T-helper 1 cell treated with Interleukin-12 subunit alpha and Interleukin-12 subunit beta and Interleukin-4 antibody, amounts not matched to agents 30 ng/mL and 1 ng/mL, for 36 hours (primary cell): ENCODE data around the gene HOXB2. TPM values are rescaled to one million over a fixed set of nuclear protein-coding genes. Genes with fewer than 3 reads are reported as not detected.

ENCODE experiments used
- intact Hi-C: fragments of 100-400 bp; cut with micrococcal nuclease; formaldehyde crosslinking; loops from one replicate; pipeline ENCODE4 v1.15.1; 2024
- total RNA-seq: library from RNA; stranded (reverse); gene quantifications from 2 replicates; pipeline ENCODE4 v1.2.3, GENCODE V29; 2022

Gene HOXB2
- total RNA-seq, 1 donor from 2014 or later: 37.5 TPM

DNA sequence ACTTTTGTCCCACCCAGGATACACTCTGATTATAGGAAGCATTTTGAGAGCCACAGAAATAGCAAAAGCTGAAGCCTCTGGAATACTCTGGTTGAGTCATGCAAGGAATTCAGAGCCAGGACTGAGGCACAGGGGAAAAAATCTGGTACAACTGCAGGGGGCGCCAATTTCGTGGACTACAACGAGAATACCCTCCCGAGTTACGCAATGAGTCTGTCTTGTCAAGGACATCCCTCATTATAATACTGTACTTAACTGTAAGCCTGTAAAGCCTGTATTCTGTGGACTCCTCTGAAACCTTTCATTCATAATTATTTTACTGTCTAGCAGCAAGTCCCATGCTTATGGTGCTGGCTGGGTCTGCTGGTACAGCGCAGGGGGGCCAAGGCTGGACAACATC, 21.9 kb downstream of the HOXB2 start:
- intact Hi-C loops: no loop called here

DNA sequence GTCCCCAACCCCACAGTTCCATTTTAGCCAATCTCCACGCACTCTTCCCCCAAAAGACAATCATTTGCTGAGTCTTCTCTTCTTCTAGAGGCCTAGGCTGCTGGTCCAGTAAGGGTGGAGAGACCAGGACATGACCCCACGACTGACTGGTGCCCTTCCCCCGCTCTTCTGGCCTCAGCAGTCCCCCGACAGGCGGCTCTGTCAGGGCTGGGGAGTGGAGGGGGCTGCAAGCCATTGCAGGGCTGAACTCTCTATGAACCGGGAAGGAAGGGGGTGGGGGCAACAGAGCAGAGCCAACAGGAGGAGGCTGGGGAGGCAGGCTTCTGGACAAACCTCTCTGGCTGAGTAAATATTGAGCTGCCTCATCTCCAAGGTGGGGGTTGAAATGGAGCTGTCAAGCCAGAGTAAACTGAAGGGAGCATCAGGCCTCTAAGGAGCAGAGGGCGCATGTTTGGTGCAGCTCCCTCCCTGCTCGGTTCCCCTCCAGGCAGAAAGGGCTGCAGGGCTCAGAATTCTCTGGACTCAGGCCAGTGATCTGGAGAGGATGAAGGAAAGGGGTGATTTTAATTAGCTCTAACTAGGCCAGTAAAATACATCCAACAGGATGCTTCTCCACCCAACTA, 22.8 kb downstream of the HOXB2 start:
- intact Hi-C loops: no loop called here

DNA sequence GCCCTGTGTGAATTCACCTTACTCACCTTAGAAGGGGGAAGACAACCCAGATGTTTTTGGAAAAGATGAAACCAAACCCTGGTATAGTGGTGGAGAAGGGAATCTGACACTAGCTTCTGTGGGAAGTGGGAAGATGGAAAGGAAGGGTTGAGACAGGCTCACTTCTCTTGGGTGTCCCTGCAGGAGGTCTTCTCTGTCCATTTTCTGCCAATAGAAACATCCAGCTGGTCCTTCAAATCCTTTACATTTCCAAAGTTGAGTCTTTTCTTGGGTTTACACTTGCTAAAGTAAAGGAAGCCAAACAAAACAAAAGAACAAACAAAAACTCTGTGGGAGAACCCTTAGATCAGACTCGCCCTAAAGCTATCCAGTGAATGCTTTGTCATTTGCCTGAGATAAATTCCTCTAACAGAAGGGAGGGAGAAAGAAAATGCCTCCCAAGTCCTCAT, 24.3 kb downstream of the HOXB2 start:
- intact Hi-C loops: no loop called here

DNA sequence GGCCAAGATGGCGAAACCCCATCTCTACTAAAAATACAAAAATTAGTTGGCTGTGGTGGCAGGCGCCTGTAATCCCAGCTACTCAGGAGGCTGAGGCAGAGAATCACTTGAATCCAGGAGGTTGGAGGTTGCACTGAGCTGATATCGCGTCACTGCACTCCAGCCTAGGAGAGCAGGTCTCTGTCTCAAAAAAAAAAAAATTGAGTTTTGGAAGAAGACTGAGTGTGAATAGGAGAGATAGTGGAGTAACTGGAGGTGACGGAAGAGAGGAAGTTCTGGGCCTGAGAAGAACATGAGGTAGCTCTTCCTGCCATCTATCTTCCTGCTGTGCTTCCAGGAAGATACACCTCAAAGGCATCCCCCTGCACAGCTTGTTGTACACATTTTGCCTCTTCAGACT, 25.5 kb downstream of the HOXB2 start:
- intact Hi-C loops: no loop called here

DNA sequence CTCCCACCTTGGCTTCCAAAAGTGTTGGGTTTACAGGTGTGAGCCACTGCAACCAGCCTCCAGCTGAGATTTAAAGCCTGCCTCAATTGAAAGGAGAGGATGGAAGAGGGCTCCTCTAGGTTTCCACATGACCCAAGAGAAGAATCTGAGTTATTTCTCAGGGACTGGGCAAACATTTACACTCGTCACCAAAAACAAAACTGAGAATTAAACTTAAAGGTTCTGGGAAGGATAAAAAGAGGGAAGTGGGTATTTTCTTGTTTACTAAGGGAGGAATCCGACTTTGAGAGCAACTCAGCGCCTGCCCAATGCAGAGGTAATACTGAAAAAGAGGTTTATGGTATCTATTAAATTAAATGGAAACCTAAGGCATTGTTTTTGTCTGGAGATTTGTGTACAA, 27.4 kb downstream of the HOXB2 start:
- intact Hi-C loops: no loop called here

DNA sequence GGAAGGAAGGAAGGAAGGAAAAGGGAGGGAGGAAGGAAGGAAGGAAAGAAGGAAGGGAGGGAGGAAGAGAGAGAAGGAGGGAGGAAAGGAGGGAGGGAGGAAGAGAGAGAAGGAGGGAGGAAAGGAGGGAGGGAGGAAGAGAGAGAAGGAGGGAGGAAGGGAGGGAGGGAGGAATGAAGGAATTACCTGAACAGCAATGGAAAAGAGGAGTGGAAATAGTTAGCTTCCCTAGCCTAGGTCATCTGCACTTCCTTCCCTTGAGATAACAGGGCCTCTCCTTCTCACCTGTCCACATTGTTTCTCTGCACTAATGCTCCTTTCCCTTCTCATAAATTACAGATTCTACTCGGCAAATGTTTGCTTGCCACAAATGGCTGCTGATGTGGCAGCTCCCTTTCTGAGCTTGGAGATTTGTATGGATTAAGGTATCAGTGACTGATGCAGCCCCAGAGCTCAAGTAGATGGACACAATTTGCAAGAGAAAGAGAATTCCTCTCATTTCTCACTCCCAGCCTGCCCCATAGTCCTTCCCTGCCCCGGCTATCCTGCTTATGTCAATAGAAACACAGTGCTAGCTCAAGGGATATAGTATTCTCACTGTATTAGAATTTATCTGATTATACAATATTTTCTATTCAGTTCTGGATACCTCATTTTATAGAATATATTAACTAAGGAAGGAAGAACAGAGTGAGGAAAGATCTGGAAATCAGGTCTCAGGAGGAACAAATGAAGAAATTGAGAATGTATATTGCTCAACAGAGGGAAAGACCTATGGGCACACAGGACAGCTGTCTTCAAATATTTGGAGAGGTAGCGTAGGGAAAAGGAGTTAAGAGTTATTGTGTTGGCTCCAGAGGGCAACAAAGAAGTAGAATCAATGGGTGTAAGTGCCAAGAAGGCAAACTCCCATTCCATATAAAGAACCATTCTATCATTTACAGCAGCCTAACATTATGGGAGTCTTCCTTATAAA, 28.7 kb downstream of the HOXB2 start:
- intact Hi-C loops: no loop called here

DNA sequence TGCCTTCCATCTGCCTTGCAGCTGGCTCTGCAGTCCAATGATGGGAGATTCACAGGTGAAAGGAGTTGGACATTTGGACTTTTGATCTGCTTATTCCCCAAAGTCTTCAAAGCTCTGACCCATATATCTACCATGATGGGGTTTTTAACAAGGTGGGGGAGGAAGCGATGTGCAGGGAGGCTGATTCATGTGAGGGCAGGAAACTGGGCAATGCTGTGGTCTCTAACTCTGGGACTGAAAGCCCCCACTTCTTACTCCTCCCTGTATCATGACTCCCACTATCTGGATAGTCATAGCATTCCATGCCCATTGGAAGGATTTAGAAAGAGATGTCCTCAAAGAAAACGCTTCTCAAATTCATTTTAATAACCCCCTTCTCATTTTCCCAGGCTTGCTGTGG, 30.4 kb downstream of the HOXB2 start:
- intact Hi-C loops: no loop called here

DNA sequence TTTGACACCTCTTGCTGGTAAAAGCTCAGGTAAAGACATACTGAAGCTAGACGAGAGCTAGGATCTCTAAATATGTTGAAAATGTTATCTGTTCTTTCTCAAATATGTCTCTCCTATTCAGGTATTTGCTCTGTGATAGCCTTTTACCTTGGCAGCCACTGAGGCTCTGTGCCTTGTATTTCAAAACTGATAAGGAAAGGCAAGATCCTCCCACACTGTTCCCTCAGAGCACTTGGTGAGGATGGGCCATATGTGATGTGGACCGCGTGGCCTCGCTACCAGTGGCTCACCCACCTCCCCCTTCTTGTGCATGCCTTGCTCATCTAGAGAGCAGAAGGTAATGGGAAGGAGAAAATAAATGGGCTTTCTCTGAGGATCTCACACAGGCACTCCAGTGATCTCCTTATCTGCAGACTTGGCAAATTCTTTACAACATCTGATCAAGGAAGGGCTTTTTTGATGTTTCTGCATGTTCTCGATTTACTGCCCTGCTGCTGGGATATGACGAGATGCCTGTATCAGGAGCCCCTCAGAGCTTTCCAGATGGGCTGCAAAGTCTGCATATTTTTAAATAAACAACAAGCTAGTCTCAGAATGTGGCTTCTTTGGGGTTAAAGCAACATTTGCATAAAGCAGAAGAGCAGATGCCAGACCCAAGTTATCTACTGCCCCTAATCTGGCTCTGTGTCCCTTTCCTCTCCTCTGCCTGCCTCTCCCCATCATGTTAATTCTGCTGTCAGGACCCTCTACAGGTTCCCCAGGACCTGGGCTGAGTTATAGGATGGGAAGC, 31.0 kb downstream of the HOXB2 start:
- intact Hi-C loops: no loop called here

DNA sequence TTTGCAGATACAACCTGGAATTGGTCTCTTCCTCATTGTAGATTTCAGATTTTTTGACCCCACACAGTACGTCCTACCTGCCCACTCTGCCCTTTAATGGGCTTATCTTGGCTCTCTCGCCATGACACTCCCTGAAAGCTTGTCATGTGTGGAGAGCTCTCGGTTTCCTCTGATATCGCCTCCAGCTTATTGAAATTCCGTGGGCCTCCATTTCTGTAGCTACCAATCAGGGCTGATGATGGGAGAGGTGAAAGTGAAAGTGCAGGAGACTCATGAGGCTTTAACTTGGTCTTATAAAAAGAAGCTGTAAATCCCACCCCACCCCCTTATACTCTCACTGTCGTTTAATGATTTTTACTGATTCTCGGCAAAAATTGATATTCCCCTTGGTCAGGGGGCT, 31.8 kb downstream of the HOXB2 start:
- intact Hi-C loops: no loop called here

DNA sequence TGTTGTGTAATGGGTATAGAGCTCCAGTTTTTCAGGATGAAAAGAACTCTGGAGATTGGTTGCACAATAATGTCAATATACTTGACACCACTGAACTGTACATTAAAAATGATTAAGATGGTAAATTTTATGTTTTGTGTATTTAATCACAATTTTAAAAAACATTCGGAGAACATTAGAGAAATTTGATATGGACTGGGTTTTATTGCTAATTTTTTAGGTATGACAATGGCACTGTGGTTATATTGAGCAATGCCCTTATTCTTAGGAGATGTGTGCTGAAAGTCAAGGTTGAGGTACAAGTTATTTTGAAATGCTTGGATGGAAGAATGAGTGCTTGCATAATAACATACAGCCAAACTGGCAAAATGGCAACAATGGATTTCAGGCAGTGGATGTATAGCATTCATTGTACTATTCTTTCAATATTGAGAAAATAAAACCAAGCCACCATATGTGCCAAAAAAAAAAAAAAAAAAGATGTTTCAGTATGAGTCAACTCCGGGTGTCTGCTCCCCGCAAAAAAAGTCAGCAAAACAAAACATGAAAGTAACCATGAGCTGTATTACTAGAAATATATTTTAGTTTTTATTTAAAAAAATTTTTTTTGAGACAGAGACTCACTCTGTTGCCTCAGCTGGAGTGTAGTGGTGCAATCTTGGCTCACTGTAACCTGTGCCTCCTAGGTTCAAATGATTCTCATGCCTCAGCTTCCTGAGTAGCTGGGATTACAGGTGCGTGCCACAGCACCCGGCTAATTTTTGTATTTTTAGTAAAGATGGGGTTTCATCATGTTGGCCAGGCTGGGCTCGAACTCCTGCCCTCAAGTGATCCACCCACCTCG, 33.9 kb downstream of the HOXB2 start:
- intact Hi-C loops: loop anchor here (1.0 to 2.0 kb wide), 6 partner anchors 19 to 410 kb away; partner anchors contain the start of genes CBX1 and HOXB4

DNA sequence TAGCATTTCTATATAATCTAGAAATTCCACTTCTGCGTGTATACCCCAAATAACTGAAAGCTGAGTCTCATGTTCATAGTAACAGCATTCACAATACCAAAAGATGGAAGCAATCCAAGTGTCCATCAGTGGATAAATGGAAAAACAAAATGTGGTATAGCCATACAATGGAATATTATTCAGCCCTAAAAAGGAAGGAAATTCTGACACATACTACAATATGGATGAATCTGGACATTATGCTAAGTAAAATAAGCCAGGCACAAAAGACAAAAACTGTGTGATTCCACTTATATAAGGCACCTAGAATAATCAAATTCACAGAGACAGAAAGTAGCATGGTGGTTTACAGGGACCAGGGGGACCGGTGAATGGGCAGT, 34.5 kb downstream of the HOXB2 start:
- intact Hi-C loops: loop anchor here (2.0 kb wide), 1 partner anchor 410 kb away; the partner anchor contains the start of gene CBX1

DNA sequence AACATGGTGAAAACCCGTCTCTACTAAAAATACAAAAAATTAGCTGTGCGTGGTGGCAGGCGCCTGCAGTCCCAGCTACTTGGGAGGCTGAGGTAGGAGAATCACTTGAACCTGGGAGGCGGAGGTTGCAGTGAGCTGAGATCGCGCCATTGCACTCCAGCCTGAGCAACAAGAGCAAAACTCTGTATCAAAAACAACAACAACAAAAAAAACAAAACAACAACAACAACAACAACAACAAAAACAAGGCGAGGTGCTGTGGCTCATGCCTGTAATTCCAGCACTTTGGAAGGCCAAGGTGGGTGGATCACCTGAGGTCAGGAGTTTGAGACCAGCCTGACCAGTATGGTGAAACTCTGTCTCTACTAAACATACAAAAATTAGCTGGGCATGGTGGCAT, 35.2 kb downstream of the HOXB2 start:
- intact Hi-C loops: loop anchor here (2.0 kb wide), 1 partner anchor 409 kb away; the partner anchor contains the start of gene CBX1

DNA sequence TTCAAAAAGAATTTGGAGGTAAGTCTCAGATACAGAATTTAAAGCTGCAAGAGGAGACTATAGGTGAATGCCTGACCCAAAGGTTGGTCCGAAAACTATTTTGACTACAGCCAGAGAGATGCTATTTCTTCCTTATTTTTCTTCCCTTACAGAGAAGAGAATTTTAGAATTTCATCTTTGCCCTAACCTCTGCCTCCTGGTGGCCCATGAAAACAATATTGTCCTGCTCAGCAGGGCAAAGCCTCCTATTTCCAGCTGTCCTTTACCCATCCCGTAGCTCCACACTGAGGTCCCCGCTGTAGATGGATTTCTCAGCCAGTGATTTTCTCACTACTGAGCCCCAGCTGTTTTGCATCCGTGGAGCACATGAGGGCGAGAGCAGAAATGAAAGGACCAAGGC, 38.7 kb downstream of the HOXB2 start:
- intact Hi-C loops: loop anchor here (1.0 kb wide), 1 partner anchor 35 kb away; no protein-coding TSS in a partner anchor

DNA sequence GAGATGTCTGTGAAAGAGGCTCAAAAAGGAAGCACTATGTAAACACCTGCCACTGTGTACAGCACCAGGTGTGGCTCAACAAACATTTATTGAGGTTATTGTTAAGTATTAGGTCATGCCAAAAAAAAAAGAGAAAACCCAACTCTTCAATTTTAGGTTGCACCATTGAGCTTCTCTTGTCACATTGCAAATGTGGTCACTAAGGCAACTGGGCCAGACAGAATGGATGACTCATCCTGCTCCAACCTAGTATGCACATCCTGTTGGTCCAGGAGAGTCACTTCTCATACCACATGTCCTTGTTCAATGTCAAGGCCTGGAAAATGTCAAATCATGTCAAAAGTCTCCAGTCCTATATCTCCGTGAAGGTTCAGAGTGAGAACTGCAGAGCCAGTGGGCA, 39.1 kb downstream of the HOXB2 start:
- intact Hi-C loops: loop anchor here (1.0 kb wide), 1 partner anchor 36 kb away; no protein-coding TSS in a partner anchor

DNA sequence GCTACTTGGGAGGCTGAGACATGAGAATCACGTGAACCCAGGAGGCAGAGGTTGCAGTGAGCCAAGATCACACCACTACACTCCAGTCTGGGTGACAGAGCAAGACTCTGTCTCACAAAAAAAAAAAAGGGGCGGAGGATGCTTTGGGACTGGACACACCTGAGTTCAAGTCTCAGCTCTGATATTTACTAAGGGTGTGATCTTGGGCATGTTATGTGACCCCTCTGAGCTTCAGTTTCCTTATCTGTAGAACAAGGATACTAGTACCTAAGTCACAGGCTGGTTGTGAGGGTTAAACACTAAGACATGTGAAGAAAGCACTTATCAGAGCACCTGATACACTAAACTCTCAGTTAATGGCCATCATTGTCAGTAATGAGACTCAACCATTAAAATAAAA, 40.0 kb downstream of the HOXB2 start:
- intact Hi-C loops: no loop called here

DNA sequence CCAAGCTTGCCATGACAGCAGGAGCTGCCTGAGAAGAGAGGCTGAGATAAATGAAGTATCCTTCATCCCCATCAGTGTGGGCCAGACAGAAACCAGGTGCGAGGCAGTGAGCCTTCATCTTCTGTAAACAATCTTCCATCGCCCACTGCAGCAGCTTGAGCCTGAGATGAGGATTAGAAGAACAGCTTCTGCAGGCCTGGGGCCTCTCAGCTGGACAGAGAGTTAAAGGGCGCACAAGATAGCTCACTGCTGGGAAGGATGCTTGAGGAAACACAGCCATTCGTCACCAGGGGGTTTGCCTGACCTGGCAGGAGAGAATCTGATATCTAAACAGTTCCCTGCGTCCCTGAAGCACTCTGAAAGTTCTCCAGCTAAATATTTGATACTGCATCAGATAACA, 41.2 kb downstream of the HOXB2 start:
- intact Hi-C loops: no loop called here

DNA sequence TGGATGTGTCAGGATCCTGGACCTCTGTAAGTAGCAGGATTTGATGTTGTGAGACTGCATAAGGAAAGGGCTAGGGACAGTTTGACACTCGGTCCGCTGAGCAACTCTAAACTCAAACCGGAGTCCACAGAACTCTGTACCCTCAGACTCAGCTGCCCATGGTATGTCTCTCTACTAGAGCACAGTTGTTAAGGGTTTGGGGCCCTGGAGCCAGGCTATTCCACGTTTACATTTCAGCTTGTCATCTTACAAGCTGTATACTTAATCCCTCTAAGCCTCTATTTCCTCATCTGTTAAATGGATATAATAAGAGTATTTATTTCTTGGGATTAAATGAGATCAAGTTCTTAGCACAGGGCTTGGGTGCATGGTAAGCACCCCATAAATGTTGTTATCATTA, 42.0 kb downstream of the HOXB2 start:
- intact Hi-C loops: no loop called here

DNA sequence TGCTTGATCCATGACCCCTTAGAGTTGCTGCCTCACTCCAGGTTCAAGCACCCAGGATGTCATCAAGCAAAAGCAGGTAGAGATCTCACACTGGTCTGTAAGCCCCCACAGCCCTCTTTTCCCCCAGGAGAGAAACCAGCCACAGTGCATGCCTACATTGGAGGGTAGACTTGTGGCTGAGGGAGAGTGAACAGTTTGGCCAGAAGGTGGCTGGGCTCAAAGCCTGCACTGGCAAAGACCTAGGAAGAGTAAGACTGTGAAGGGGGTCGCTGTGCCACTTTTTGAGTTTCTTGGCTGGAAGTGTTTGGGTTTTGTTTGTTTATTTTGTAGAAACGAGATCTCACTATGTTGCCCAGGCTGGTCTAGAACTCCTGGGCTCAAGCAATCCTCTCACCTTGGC, 42.6 kb downstream of the HOXB2 start:
- intact Hi-C loops: no loop called here

DNA sequence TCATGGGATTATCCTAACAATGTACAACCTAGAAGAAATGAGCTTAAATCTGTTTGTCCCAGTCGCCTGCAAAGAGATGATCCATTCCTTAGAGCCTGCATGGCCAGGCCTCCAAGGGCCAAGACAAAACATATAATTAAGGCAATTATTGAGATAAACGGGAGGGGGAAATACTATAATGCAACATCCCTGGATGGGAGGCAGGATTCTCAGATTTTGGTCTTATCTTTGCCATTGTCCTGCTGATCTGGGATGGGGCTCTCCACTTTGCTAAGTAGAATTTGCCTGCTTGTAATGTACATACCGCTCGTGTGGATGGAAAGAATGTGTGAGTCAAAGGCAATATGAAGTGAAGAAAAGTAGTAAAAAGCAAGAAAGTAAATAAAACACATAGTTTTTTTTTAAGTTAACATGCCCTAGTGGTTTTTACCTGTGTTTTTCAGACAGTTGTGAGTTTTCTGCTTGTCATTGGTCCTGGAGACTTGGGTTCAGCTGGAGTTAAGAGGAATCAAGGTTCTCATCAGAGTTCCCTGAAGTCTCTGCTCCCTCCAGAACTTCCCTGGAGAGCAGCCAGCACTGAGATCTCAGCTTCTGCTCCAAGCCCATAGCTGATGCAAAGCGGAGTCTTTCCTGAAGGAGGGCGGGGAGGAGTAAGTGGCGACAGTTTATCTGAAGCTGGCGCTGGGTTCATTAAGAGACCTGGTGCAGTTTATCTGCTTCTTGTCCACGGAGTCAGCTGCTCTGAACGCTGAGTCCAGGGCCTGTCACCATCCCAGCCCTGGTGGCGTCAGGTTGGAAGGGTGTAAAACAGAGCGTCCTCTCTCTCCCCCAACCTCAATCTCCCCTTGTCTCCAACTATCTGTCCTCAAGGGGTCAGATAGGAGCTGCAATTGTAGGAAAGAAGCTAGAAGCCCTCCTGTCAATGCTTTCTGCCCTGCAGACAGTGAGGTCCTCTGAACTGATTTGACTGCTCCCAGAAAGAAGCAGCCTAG, 44.2 kb downstream of the HOXB2 start:
- intact Hi-C loops: no loop called here
